Measurements from ENCODE around the gene SOBP.

Gene SOBP

GRCh38 chr6:107591346-107591745 lies 101.4 kb downstream of the SOBP start:
- DNase-seq: no peak

- DNase-seq: no peak
Observed at GRCh38 chr6:107592806-107593205, 102.9 kb downstream of the SOBP start.

GRCh38 chr6:107594736-107595135 lies 104.8 kb downstream of the SOBP start:
- no peak for DNase-seq

- DNase-seq: no peak
Observed at GRCh38 chr6:107598091-107598490, 108.2 kb downstream of the SOBP start.

GRCh38 chr6:107599043-107599442 lies 109.1 kb downstream of the SOBP start:
- no peak for DNase-seq

GRCh38 chr6:107600121-107600520 lies 110.2 kb downstream of the SOBP start:
- no peak for DNase-seq

- no peak for DNase-seq
Observed at GRCh38 chr6:107600936-107601335, 111.0 kb downstream of the SOBP start.

GRCh38 chr6:107601406-107601805 lies 111.5 kb downstream of the SOBP start:
- DNase-seq: no peak

GRCh38 chr6:107602321-107603005 lies 112.5 kb downstream of the SOBP start:
- no peak for DNase-seq

- DNase-seq: no peak
Observed at GRCh38 chr6:107603006-107603370, 113.1 kb downstream of the SOBP start.

GRCh38 chr6:107604549-107604948 lies 114.6 kb downstream of the SOBP start:
- no peak for DNase-seq

- no peak for DNase-seq
Observed at GRCh38 chr6:107606407-107606806, 116.5 kb downstream of the SOBP start.

- DNase-seq: no peak
Observed at GRCh38 chr6:107607116-107607515, 117.2 kb downstream of the SOBP start.

GRCh38 chr6:107611094-107611810 lies 121.3 kb downstream of the SOBP start:
- no peak for DNase-seq

- no peak for DNase-seq
Observed at GRCh38 chr6:107612762-107613415, 123.0 kb downstream of the SOBP start.

- DNase-seq: no peak
Observed at GRCh38 chr6:107613651-107614379, 123.9 kb downstream of the SOBP start.

- DNase-seq: no peak
Observed at GRCh38 chr6:107614828-107615227, 124.9 kb downstream of the SOBP start.

GRCh38 chr6:107616775-107617174 lies 126.9 kb downstream of the SOBP start:
- no peak for DNase-seq

GRCh38 chr6:107617341-107617932 lies 127.5 kb downstream of the SOBP start:
- DNase-seq: no peak

GRCh38 chr6:107618672-107619071 lies 128.8 kb downstream of the SOBP start:
- DNase-seq: no peak

- DNase-seq: no peak
Observed at GRCh38 chr6:107620732-107621131, 130.8 kb downstream of the SOBP start.

- DNase-seq: no peak
Observed at GRCh38 chr6:107621229-107621937, 131.5 kb downstream of the SOBP start.

Data from NCI-H1105 (cell line).